GM12891 (cell line): ENCODE data around the gene RUVBL2.

ENCODE experiments used
- POLR2A ChIP-seq: IDR thresholded peaks from 2 replicates; pipeline ENCODE4 v1.6.1; 2011; ENCODE audit warnings: low read depth, low read length, control low read depth
- POLR2AphosphoS5 ChIP-seq: IDR thresholded peaks from 2 replicates; pipeline ENCODE4 v1.6.1; 2011; ENCODE audit warnings: low read depth, low read length, control low read depth

DNA sequence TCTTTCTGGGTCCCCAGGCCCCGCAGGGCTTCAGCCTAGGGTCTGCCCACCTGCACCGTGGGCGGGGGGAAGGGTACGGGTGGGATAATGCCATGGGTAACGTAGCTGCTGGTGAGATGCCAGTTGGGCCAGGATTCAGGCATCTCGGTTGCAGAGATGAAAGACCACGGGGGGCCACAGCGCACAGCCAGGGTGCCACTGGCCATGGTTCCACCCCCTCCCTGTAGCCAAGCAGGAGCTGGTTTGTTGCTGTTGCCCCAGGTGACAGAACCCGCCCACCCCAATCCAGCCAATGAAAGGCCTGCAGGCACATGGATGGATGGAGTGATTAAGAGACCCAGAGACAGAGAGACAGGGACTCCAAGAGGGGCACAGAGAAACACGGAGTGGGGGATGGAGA is 64.9 kb downstream of the RUVBL2 start:
- TF ChIP-seq POLR2AphosphoS5 (no peak), POLR2A (no peak)
